Measurements from ENCODE around the gene HOXB9.
A peak's percentile ranks its signal among the peaks of the same experiment; 100 is the strongest.

HOXB9 gene

GRCh38 chr17:48610282-48611211, 15.6 kb downstream of the HOXB9 start, which contains the start of gene HOXB7:
TSS of gene HOXB7 (minus strand) at chr17:48611017. CDS start at chr17:48610918, 99 bp downstream.
- peak; percentile 30 to 40 for ATAC-seq

DNA sequence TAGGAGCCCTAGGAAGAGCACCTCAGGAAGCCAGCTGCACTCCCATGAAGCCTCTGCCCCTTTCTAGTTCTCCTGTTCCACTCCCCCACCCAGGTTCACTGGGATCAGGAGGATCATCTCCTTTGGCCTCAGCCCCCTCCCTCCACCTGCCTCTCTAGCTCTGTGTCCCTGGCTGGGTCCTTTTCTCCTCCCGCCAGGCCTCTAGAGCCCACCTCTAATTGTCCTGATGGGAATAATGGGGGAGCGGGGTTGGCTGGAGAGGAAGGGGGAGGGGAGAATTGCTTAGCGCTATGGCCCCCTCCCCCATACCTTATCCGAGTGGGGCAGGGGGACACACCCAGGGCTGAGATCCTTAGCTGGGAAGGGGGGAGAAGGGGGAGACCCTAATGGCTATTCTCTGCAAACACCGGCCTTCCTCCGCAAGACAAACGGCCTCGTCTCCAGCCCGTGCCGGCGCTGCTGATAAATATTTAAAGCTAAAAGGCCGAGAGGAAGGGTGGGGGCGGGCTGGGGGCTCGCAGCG, 16.3 kb downstream of the HOXB9 start:
- ATAC-seq = no peak

- no peak for ATAC-seq
Observed at GRCh38 chr17:48609033-48609432, 17.1 kb downstream of the HOXB9 start.

GRCh38 chr17:48608494-48608834, 17.7 kb downstream of the HOXB9 start:
- no peak for ATAC-seq

GRCh38 chr17:48606892-48607614, 19.1 kb downstream of the HOXB9 start:
- ATAC-seq = no peak

DNA sequence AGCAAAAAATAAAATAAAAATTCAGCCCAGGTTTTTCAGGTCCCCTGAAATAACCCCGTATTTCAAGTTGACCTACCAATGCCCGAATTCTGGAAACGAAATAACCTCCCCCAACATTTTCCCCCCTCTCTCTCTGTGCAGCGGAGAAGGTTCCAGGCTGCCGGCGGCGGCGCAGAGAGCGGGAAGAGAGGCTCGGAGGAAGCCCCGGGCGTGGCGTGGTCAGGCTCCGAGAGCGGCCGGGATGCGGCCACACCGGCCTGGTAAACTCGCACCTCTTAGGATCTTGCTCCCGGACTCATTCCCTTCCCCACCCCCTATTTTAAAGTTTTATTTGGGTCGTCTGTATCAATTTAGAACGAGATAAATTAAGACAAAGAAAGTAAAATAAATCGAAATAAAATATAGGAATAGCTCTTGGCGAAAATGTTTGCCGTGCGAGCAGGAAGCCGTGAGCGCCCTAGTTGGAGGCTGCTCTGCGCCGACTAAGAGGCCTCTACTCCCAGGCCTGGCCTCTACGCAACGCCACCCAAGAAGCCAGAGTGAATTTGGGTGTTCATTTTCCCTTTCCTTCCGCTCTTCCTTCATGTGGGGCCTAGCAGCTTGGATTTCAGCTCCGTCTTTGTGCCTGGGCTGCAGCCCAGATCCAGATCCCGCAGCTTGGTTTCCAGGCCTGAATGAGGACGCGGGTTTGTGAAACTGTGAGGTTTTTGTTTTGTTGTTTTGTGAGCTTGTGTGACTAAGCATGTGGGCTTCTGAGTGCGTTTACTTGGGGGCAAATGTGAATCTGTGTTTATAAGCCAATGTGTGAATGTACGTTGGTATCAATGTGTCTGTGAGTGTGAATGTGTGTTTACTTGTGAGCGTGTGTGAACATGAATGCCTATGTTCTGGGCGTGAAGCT, 19.9 kb downstream of the HOXB9 start:
- ATAC-seq = no peak

DNA sequence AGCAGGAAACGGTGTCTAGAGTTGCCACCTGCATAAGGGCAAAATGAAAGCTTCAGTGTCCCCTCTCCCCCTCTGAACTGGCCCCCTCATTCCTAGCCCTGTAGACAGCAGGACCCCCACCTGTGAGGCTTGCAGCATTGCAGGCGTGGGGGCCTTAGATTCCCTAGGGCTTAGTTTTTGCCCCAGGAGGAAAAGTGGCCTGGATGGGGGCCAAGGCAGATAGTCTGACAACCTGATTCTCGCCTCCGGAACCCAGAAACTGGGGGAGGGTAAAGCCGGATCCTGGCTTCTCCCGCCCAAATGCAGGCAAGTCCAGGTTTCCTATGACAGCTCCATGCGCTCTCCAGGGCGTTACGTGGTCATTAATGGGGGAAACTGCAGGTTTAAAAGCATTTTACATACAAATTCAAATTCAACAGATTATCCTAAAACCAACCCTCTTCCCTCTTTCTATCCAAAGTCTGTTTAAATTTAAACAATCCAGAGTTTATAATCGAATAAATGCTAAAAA, 20.7 kb downstream of the HOXB9 start:
- ATAC-seq = no peak

- ATAC-seq = no peak
Observed at GRCh38 chr17:48604770-48605329, 21.3 kb downstream of the HOXB9 start, which contains the start of gene HOXB6. TSS of gene HOXB6 (minus strand) at chr17:48604986. CDS start at chr17:48598150, 6,836 bp downstream.

- ATAC-seq = no peak
Observed at GRCh38 chr17:48603959-48604769, 22.0 kb downstream of the HOXB9 start.

DNA sequence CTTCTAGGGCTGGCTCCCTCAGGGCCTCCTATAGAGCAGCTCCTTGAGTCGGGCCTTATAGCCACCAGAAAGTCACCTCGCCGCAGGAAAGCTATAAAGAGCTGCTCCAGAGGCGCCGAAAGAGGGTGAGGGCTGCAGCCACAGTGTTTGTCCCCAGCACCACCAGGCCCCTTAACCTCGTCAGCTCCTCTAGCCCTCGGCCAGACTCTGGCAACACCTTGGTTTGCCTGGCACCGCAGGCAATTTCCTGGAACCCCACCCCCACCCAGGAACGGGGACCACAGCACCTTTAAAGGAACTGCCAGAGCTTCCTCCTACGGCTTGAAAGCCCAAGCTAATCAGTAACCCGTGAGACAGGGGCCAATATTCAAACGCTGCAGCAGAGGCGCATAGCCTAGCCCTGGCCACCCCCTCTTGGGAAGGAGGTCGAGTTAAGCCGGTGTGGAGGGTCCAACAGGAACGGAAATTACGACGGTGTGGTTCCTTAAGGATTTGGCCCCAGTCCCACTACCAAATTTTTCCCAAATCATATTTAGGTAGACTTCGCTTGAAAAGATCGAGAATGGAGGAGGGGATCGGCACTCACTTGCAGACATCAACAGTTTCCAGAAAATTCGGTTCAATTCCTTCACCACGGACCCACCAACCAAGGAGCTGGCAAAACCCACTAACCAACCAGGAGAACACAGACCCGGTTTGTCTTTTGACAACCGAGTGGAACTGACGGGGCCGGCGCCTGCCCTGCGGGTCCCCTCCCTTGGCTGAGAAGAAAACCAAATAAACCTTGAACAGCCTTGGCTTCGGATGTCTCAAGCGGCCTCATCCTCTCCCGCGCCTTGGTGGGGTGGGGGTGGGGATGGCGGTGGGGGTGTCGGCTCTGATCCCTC, 24.4 kb downstream of the HOXB9 start:
- ATAC-seq = no peak

DNA sequence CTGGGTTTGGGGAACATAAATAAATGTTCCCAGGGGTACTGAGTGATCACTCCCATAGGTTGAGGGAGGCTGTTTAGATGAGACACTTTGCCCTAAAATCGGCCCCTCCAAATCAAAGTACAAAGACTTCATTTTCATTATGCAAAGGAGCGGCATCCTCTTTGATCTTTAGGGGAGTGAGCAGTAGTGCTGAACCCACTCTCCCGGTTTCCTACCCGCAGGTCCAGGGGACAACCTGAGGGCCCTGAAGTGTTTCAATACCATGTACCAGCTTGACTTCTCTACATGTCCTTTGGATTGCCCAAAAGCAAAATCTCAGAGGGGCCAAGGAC, 25.0 kb downstream of the HOXB9 start:
- no peak for ATAC-seq

DNA sequence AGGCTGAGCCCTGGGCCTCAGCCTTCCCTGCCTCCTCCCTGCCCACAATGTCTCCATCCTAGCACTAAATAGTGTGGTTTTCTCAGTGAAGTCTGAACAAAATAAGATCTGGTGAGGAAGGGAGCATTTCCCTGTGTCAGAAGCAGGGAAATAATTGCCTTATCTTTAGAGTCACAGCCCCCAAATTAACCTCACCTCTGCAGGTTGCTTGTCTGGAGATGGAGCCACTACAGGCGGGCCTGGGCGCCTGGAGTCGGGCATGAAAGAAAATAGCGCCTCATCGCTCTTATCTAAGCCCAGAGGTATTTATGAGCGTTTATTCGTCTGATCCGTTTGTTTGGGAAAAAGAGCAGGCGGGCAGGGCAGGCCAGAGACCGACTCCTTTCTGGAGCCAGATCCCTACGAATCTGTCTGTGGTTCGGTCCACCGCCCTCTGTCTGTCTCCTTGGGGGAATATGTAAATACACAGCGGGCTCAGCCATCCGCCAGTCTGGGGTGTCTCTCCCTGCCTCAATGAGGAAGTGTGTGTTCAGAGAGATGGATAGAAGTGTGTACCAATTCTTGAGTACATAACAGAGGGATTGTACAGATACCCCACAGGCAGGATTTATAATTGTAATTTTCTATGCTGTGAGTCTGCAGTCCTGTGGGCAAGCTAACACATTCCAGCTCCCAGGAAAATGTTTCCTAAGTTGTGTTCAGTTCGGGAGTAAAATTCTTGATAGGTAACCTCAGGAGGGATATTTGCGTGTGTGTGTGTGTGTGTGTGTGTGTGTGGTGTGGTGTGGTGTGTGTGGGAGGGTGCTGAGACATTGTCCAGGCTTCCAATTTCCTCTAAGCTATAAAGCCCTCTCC, 25.7 kb downstream of the HOXB9 start:
- no peak for ATAC-seq

GRCh38 chr17:48599354-48599753, 26.8 kb downstream of the HOXB9 start:
- no peak for ATAC-seq

- ATAC-seq = no peak
Observed at GRCh38 chr17:48598736-48599135, 27.4 kb downstream of the HOXB9 start.

DNA sequence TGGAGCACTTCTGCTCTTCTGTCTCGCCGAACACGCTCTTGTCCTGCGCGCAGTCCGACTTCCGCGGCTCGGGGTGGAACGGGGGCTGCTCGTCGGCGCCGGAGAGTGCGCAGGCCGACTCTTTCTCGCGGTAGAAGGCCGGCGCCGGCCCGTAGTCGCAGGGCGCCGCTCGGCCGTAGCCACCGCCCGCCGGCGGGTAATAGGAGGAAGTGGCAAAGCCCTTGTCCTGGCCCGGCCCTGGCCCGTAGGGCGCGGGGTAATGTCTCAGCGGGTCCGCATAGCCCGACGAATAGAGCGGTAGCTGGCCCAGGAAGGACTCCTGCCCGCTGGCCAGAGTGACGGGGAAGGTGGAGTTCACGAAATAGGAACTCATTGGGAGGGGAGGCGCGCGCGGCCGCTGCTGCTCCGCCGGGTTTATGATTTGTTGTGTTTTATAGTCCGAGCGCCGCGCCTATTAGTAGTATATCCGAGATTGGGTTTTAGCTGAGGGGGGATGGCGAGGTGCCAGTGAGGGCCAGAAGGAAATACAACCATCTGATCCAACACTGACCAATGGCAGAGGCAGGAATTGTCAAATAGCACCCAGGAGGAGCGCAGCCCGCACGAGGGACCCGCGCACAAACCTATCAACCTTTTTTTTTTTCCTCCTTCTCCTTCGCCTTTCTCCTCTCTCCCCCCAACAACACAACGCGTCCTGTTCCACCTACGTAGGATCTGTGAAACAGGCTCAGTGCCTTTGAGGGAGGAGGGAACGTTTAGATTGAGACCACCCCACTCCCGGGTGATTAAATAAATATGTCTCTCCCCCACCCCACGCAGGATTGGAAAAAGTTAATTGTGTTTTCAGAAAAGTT, 28.2 kb downstream of the HOXB9 start:
- ATAC-seq = peak; percentile 24 to 45

GRCh38 chr17:48597528-48597777, 28.7 kb downstream of the HOXB9 start:
- ATAC-seq = no peak

DNA sequence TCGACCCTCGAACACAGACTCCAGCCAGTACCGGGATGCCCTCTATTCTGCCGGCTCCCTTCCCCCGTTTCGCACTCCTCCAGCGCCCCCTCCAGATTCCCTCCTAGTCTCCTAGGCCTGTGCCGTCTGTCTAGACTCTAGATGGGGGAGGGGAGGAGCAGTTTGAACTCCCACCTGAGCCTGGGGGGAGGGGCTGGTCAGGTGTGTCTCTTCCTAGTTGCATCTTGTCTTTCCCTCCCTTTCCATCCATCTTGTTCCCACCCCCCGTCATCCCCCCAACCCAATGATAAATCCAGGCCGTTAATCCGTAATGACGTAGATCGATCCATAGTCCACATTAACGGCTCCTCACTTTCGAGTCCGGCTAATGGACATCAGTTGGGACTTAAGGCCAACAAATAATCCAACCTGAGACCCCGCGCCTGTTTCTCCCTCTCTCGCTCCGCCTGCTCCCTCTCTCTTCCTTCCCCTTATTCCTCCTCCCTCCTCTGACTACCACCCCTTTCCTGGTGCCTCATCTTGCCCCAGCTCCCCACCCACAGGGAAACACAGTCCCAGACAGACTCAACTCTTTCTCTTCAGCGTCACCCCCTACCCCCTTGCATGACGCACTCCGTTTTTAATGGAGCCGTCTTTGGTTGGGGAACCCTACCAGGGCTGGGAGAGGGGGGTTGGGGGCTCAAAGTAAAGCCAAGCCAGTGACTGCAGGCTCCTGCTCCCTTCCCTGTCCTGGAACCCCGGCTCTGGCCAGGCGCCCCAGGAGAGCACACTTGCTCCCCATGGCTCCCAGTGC, 29.2 kb downstream of the HOXB9 start:
- no peak for ATAC-seq
